ENCODE results near the gene PITPNM1. TPM values are rescaled to one million over a fixed set of nuclear protein-coding genes. Genes with fewer than 3 reads are reported as not detected.

PITPNM1 gene
- total RNA-seq, 1 experiment from 2014 or later = 79.8 TPM

GRCh38 chr11:67542169-67542568 is 37.0 kb upstream of the PITPNM1 start:
- Histone ChIP-seq H3K4me2 (ENCODE audit: low read length) (no peak overlapping the region), H3K9ac (ENCODE audit: low read length) (no peak overlapping the region), H3K27ac (ENCODE audit: low read length) (no peak overlapping the region), H4K20me1 (ENCODE audit: low read length) (no peaks in the 10 kb centered on the region), H3K27me3 (ENCODE audit: low read length) (no peaks in the 10 kb centered on the region), H3F3A (ENCODE audit: low read length, unreplicated experiment) (no peaks in the 10 kb centered on the region), H3K36me3 (ENCODE audit: low read depth, low read length) (no peaks in the 10 kb centered on the region), H3K9me3 (ENCODE audit: low read length) (no peaks in the 10 kb centered on the region), H3K9me2 (replicated peaks; ENCODE audit: low read length) (no peaks in the 10 kb centered on the region), H3K4me1 (ENCODE audit: insufficient read depth, low read length) (no peaks in the 10 kb centered on the region), H3K4me3 (ENCODE audit: low read length) (no peak overlapping the region), H2AFZ (ENCODE audit: low read length) (no peak overlapping the region), H3K79me2 (ENCODE audit: low read length) (no peaks in the 10 kb centered on the region)
- ChIA-PET CTCF (no interaction called here), POLR2A (ENCODE audit: unreplicated experiment) (no interaction called here)
- no peak for DNase-seq
- BruUV-seq (replicated peaks) = no TSS peak
- TF ChIP-seq EZH2 (IDR thresholded peaks at IDR 0.05; ENCODE audit: low read length, unreplicated experiment) (no peak), CTCF (conservative IDR thresholded peaks at IDR 0.05; ENCODE audit: low read depth, low read length) (no peak), EZH2phosphoT487 (IDR thresholded peaks at IDR 0.05; ENCODE audit: borderline replicate concordance, low read length) (no peak)
- ATAC-seq = no peak
- intact Hi-C loops (cut with micrococcal nuclease) = no loop called here

GRCh38 chr11:67541198-67541597 is 36.0 kb upstream of the PITPNM1 start:
- Histone ChIP-seq H3K4me2 (ENCODE audit: low read length) (no peak overlapping the region), H4K20me1 (ENCODE audit: low read length) (no peaks in the 10 kb centered on the region)
- intact Hi-C loops (cut with micrococcal nuclease) = no loop called here

More at GRCh38 chr11:67541198-67541597, 36.0 kb upstream of the PITPNM1 start:
- Histone ChIP-seq H3K9ac (ENCODE audit: low read length) (no peak overlapping the region), H3F3A (ENCODE audit: low read length, unreplicated experiment) (no peaks in the 10 kb centered on the region), H3K4me3 (ENCODE audit: low read length) (no peak overlapping the region), H2AFZ (ENCODE audit: low read length) (no peak overlapping the region), H3K27me3 (ENCODE audit: low read length) (no peaks in the 10 kb centered on the region), H3K4me1 (ENCODE audit: insufficient read depth, low read length) (no peaks in the 10 kb centered on the region), H3K79me2 (ENCODE audit: low read length) (no peaks in the 10 kb centered on the region), H3K36me3 (ENCODE audit: low read depth, low read length) (no peaks in the 10 kb centered on the region), H3K9me3 (ENCODE audit: low read length) (no peaks in the 10 kb centered on the region), H3K27ac (ENCODE audit: low read length) (no peak overlapping the region), H3K9me2 (replicated peaks; ENCODE audit: low read length) (no peaks in the 10 kb centered on the region)
- ChIA-PET POLR2A (ENCODE audit: unreplicated experiment) (no interaction called here), CTCF (no interaction called here)
- DNase-seq (no peak), ATAC-seq (no peak)
- no TSS peak for BruUV-seq (replicated peaks)
- TF ChIP-seq EZH2phosphoT487 (IDR thresholded peaks at IDR 0.05; ENCODE audit: borderline replicate concordance, low read length) = no peak
- TF ChIP-seq CTCF (conservative IDR thresholded peaks at IDR 0.05; ENCODE audit: low read depth, low read length) = peak; percentile 28; the same call in 1 of the 2 replicates
- no peak for TF ChIP-seq EZH2 (IDR thresholded peaks at IDR 0.05; ENCODE audit: low read length, unreplicated experiment)
